SK-N-DZ (cell line): ENCODE data around the gene PTPN14.

Experiments
- DNase-seq: peaks from one replicate; pipeline ENCODE4 v3.0.0-alpha.2; 2015; ENCODE audit warnings: low spot score

Gene PTPN14

GRCh38 chr1:214455971-214456867, 95.2 kb downstream of the PTPN14 start:
- DNase-seq: no peak

DNA sequence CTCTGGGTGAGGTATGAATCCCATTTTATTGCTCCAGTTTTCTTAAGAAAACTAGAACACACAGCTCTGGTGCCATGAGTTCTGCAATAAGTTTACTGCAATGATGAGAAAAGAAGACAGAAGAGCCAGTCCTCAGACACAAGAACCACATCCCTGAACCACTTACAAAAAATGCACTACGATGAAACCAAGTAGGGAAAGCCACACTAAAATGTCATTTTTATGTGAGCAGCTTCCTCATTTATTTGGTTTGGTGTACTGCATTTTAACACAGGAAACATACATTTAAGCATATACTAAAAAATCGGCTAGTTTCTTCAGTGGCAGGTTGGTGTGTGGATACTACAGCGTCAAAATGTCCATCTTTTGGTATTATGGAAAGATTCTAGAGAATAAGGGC, 95.9 kb downstream of the PTPN14 start:
- DNase-seq: no peak

GRCh38 chr1:214454569-214455396, 96.6 kb downstream of the PTPN14 start:
- no peak for DNase-seq

- peak; percentile 36 for DNase-seq
Observed at GRCh38 chr1:214453109-214453722, 98.2 kb downstream of the PTPN14 start.

DNA sequence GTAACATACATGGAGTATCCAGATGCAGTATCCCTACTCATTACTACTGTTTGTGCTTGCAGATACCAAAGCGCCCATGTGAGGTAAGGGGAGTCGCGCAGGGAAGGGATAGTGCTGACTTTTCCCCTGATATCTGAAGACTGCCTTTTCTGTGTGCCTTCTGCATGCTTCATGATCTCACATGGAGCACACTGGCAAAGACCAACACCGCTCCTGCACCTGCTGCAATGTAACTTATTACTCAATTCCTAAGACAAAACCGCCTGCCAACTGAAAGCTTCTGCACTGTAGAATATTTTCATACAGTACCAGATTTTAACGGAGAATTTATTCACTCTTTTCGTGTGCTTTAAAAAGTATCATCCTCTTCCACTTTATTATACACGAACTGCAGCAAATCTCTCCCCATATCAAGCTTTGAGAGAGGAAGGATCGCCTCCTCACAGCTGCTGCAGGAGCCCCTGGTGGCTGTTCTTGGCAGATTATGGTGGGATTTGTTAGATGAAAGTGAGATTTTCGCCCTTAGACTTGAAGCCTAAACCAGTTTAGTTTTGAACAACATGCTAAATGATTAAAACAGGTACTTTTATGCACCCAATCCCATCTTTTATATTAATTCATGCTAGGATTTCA, 99.1 kb downstream of the PTPN14 start:
- no peak for DNase-seq

DNA sequence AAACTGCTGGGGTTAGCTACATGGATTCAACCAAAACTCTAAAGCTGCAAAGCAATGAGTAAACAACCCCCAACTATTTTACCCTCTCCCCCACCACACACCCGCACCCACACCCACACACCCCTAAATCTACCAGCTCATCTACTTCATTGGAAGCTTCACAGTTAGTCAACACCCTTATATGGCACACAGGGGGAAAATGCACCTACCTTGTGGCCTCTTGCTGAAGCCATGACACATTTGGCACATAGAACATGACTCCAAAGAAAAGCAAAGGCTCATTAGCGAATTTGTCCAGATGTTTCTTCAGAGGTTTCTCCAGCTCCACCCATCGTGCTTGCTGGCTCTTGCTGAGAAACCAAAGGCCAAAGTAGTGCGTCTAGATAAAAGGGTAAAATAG, 99.8 kb downstream of the PTPN14 start:
- DNase-seq: no peak

- no peak for DNase-seq
Observed at GRCh38 chr1:214449371-214449770, 102.0 kb downstream of the PTPN14 start.

DNA sequence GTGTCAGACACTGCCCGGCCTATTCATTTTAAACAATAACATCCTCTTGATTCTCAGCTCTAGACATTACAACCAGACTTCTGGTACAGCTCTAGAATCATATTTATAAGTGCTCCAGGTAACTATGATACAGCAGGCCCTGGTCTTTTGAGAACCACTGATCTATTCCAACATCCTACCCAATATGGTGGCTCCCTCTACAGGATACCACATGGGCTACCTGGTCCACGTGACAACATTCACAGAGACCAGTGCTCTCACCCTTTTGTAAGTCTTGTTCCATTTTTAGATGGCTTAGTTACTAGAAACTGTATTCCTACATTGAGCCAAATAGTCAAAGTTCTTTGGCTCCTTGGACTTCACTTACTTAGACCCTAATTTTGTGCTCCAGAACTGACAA, 102.9 kb downstream of the PTPN14 start:
- DNase-seq: no peak

DNA sequence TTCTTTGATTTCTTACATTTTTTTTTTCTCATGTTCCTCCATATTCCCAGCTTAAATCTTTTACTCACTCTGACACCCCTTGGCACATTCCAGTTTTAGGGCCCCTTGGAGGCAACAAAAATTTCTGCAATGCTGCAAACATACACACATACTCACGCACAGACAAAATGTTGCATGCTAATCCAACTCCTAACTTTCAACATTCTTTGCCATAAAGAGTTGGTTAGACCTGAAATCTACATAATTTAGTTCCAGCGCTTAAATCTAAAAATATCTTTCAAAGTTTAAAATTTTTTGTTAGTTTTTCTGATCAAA, 103.9 kb downstream of the PTPN14 start:
- no peak for DNase-seq

GRCh38 chr1:214446772-214447556, 104.4 kb downstream of the PTPN14 start:
- no peak for DNase-seq

DNA sequence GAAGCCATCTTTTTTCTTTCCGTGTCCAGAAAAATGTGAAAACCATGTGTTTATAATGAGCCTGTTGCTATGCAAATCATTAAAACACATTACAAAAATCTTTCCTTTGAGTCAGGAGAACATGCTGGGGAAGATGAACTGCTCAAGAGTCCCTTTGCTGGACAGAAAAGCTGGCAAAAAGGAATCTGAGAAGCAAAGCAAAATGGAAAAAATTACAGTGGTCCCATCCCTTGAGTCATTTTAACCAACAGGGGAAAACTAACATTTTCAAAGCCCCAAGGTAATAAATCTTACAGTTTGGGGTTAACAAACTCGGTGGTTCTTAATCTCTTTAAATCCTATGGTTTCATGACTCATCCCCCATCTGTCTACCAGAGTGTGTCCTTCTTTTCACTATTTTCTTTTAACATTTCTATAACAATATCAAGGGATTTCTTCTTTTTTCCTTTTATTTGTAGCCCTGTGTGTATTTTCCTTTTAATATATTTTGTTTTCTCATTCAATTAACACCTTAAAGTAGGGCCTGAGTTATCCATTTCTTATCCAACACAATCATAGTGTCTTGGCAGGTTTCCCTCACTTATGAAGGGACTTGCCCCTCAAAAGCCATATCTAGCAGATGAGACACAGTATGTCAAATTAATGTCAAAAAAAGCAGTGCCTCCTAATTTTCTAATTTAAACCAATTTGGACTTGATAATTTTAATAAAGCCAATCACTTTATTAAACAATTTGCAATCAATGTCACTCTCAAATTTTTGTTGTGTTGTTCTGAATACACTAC, 105.4 kb downstream of the PTPN14 start:
- DNase-seq: no peak

- DNase-seq: no peak
Observed at GRCh38 chr1:214445199-214445598, 106.2 kb downstream of the PTPN14 start.

GRCh38 chr1:214444182-214444939, 107.0 kb downstream of the PTPN14 start:
- no peak for DNase-seq

DNA sequence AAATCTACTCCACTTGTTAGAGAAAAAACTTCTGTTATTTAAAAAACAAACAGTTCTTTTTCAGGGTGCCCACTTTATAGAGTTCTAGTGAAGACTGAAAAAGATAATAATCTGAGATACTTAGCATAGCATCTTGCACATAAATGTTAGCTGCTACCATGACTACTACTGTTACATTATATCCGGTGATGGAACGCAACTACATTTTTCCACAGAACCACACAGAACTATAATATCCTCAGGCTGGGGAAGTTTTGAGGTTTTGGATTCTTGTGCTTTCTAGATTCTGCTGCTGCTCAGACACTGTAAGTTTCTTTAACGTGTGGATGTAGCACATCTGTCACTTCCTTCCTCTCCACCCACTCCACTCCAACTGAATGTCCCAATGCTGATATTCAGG, 110.3 kb downstream of the PTPN14 start:
- DNase-seq: no peak

DNA sequence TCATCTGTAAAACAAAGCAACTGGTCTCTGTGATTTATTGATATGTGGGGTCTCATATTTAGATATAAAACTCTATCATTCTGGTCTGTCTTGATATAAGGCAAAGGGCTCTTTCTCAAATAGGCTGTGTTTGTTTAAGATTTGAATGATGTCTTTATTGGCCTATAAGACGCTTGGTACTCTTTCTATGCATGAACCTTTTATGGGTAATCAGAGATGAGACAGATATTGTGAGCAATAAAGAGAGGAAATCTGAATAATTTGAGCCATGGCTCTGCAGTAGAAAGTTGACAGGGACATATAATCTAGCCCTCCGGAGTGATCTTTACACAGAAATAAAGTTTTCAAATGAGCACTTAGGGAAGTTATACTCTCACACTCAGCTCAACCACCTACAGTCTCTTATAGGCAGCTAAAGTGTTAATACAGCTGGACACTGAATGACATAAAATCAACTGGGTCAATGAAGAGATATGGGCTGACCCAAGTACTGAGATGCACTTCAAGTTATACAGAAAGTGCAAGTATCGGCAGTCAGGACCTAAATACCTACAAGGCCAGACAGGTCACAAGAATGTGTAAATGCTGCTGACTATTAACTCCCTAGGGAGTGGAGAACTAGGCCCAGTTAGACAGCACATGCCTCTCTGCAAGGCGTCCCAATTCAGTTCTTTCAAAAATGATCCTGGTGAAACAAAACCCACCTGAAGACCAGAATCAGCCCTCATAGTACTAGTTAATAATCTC, 111.0 kb downstream of the PTPN14 start:
- DNase-seq: no peak

- DNase-seq: no peak
Observed at GRCh38 chr1:214439352-214440119, 111.9 kb downstream of the PTPN14 start.

- no peak for DNase-seq
Observed at GRCh38 chr1:214438530-214438929, 112.9 kb downstream of the PTPN14 start.

DNA sequence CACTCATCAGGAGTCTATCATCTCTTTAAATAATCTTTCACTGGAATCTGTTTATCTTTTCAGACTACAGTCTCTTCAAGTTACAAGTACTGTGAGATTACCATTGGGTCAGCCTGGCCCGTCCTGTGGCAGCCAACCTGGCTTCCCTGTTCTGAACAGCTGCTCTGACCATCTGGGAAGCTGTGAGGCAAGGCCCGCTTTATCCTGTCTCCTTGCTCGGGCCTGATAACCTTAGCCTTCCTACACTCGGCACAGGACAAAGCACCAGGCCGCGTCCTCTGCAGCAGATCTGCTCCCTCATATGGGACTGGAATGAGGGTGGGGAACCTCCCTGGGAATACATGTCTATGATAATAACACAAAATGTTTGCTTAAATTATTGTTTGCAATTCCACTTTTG, 113.3 kb downstream of the PTPN14 start:
- DNase-seq: peak; percentile 12
